ENCODE measurements around the gene WWC2. TPM values are rescaled to one million over a fixed set of nuclear protein-coding genes. Genes with fewer than 3 reads are reported as not detected.

The WWC2 gene
- total RNA-seq: 49.7 and 50.0 TPM in 2 replicates

GRCh38 chr4:183098723-183099536 is at the start of gene WWC2:
WWC2 (plus strand) TSS chr4:183099257; CDS start chr4:183099492, 235 bp downstream.

GRCh38 chr4:183320211-183321059 is 221.4 kb downstream of the WWC2 start, which contains the start of gene CLDN22:
CLDN22 (minus strand) TSS chr4:183320276; CDS start chr4:183320218, 58 bp downstream.

GRCh38 chr4:183322326-183322725 is 223.3 kb downstream of the WWC2 start, which contains the start of gene CLDN24:
CLDN24 (minus strand) TSS chr4:183322426; CDS start chr4:183322426, 0 bp downstream.

Other genes starting within 250 kb of the WWC2 start
- 74.9 and 75.2 TPM in 2 replicates for gene DCTD, start 181.9 kb upstream of the WWC2 start, total RNA-seq
- gene CLDN22, start 221.0 kb downstream of the WWC2 start, total RNA-seq: not detected in 2 replicates
- not detected in 2 replicates for gene CLDN24, start 223.2 kb downstream of the WWC2 start, total RNA-seq

Data from thoracic aorta endothelial cell (primary cell).